GM18526 (cell line): Measurements from ENCODE around the gene ADAM22.

Source experiments
- POLR2A ChIP-seq: IDR thresholded peaks from 3 replicates; pipeline ENCODE4 v1.6.1; 2011; ENCODE audit not compliant: insufficient read length; ENCODE audit errors: extremely low read depth

The ADAM22 gene

GRCh38 chr7:87933953-87934698 is at the start of gene ADAM22:
Gene ADAM22 (plus strand): TSS chr7:87934251. CDS start chr7:87934466, 215 bp downstream.
- TF ChIP-seq POLR2A: peak; percentile 92

- no peak for TF ChIP-seq POLR2A
These were observed 49.0 kb upstream of the ADAM22 start for GRCh38 chr7:87885018-87885417.

DNA sequence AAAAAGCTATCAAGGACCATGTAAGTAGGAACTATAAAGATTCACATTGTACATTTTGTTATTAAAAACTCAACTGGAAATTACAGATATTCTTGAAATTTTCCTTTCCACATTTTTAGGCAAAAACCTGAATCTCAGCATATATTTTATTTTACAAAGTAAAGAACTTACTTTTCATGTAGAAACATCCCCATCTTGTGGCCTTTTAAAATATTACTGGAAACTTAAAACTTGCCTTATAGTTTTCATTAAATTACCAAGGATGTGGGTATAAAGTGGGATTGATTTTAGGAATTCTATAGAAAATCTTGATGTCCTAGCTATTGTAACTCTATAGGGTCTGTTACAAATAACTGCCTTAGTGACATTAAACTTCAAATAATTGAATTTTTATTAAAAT is 47.2 kb upstream of the ADAM22 start:
- TF ChIP-seq POLR2A: no peak

GRCh38 chr7:87895363-87895762 is 38.7 kb upstream of the ADAM22 start:
- TF ChIP-seq POLR2A: no peak

DNA sequence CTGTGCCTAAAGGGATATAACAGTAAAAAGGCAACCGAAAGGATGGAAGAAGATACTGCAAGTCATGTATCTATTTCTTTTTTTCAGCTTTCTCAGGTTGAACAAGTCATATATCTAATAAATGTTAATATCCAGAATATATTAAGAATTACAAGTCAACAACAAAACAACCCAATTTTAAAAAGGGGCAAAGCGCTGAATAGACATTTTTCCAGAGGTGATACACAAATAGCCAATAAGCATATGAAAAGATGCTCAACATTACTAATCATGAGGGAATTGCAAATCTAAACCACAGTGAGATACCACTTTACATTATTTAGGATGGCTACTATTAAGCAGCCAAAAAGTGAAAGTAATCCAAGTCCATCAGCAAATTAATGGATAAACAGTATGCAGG is 34.8 kb upstream of the ADAM22 start:
- no peak for TF ChIP-seq POLR2A

DNA sequence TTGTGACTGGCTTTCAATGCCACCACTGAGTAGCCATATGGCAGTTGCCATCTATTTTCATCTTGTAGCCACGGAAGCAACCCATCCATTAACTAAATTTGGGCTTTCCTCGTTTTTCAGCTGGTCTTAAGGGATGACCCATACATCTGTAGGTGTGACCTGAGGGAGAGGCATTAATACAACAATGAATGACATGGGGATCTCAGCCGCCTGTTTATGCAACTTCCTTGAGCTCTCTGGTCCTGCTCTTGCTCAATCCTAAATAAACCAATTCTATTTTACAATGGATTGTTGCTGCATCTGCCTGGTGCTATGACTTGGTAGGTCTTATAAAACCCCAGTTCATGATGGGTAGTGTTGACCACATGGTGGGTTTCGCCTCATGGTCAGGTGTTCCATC is 21.9 kb upstream of the ADAM22 start:
- TF ChIP-seq POLR2A: no peak

DNA sequence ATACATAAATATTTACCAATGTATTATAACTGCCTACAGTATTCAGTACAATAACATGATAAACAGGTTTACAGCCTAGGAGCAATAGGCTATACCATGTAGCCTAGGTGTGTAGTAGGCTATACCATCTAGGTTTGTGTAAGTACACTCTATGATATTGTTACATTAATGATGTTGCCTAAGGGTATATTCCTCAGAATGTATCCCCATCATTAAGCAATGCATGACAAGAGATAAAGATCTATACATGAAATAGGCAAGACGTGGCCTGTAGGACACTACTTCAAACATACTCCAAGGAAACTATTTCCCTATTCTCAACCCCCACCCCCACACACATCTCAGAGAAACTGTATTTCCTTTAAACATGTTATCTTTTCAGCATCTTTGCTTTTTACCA is 15.3 kb upstream of the ADAM22 start:
- TF ChIP-seq POLR2A: no peak

DNA sequence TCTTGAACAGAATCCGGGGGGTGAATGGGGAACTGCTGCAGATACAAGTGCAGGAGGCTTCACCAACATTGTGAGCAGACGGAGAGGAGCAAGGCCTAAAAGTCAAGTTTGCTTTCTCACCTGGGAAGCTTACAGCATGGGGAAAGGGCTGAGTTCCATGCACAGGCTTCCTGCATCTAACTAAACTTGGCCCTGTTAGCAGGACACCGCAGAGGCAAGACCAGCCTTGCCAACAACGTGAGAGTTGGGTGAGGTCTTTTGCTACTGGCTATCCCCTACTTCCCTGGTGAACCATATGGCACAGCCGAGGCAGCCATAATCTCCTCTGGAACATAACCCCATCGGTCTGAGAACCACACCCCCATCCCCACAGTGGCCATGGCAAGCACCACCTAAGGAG is 14.2 kb upstream of the ADAM22 start:
- TF ChIP-seq POLR2A: no peak

- no peak for TF ChIP-seq POLR2A
These were observed 13.5 kb upstream of the ADAM22 start for GRCh38 chr7:87920578-87920977.

DNA sequence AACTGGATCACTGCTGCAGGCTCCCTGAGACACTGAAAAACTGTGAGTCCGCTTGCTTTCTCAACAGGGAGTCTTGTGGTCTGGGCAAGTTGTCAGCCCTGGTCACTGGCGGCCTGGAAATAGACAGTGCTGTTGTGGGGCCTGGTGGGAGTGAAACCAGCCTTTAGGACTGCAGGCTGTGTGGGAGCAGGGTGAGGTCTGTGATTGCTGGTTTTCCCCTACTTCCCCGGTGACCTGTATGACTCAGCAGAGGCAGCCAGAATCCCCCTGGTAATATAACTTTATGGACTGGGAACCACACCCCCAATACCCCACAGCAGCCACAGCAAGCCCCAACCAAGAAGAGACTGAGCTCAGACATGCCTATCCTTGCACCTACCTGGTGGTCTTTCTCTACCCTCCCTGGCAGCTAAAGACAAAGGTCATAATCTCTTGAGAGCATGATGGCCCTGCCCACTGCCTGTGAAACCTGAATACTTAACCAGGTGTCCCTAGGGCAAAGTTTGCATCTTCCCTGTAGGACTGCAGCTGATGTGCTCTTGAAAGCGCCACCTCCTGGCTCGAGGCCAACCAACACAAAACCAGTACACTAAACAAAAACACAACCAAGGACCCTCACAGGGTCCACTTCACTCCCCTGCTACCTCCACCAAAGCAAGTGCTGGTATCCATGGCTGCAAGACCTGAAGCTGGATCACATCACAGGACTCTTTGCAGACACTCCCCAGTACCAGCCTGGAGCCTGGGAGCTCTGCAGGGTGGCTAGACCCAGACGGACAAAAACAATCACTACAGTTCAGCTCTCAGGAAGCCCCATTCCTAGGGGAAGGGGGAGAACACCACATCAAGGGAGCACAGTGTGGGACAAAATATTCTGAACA is 7.2 kb upstream of the ADAM22 start:
- peak; percentile 51 for TF ChIP-seq POLR2A

DNA sequence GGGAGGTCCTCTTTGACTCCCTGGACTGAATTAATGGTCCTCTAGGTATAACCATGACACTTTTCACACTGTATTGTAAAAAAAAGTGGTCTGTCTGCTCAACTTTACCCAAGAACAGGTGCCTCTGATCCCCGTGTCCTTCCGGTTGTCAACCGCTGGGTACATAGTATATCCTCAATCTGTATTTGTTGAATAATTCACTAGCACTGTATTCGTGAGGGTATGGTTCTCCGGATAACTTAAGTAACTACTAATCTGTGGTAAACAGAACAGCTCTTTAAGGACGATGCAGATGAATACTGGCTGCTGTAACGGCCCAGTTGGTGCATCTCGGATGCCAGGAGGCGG is 472 bp upstream of the ADAM22 start:
- no peak for TF ChIP-seq POLR2A

DNA sequence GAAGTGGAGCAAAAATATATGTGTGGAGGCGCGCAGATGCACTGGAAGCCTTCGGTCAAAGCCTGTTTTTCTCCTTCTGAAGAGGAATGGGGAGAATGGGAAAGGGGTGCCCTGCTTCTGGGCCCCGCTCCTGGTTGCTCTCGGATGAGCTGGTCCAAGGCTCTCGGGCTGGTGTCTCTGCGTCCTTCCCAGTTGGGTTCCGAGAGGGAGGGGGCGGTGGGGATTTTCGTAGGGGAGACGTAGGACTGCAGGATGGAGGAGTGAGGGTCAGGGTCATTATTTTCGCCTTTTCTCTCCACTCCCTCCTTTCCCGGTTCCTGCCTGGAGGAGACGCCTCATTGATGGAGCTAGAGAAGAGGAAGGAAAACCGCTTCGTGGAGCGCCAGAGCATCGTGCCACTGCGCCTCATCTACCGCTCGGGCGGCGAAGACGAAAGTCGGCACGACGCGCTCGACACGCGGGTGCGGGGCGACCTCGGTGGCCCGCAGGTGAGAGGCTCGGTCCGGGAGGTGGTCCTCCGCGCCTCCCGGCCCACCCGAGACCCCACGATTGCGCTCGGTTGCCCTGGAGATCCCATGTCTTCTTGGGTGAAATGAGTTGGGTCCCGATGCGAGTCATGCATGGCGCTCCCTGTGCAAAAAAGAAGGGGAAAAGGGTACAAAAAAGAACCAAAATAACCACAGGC is 790 bp downstream of the ADAM22 start:
- TF ChIP-seq POLR2A: no peak

GRCh38 chr7:87935384-87935706 is 1.3 kb downstream of the ADAM22 start:
- TF ChIP-seq POLR2A: no peak

DNA sequence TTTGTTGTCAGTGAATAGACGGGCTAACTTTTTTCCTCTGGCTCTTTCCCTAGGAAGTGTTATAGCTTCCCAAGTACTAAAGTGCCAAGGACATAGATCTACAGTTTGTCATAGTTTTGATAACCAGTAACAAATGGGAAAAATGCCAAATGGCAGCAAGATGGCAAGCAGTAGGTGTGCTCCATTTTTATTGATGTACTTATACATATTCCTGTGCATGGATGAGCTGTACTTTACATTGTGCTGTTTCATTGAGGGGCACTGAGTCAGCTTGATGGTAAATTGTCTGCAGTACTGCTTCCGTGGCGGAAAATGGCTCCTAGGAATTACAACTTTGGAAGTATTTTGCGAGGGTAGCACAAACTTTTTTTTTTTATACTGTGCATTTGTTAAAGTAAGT is 7.1 kb downstream of the ADAM22 start:
- TF ChIP-seq POLR2A: no peak

DNA sequence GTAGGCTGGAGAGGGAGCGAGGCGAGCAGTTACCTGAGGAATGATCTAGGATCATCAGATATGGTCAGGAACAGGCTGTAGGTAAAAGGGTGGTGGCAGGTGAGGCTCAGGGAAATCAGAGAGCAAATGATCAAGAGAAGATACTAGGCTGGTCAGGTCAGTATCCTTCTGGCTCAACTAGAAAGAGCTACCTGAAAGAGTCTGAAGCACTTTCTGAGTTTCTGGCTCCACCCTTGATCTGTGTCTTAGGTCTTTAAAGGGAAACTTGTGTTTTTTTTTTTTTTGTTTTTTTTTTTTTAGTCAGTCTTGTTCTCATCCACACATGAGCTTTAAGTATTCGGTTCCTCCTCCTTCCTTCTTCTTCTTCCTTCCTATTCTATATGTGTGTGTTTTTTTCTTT is 10.5 kb downstream of the ADAM22 start:
- no peak for TF ChIP-seq POLR2A

GRCh38 chr7:87948371-87948770 is 14.3 kb downstream of the ADAM22 start:
- no peak for TF ChIP-seq POLR2A
